IMR-90 (cell line): ENCODE results near the gene ADRA1B. TPM values are rescaled to one million over a fixed set of nuclear protein-coding genes. Genes with fewer than 3 reads are reported as not detected.

Experiments
- ATAC-seq: fragments of 200-7000 bp; cut with Tn5 transposase; 2 replicates; pipeline ENCODE4 v1.9.1; 2020; ENCODE audit warnings: low read depth, mild to moderate bottlenecking, moderate library complexity
- BruUV-seq: library from RNA; stranded (reverse); fragments of 400-500 nt; replicated peaks from 2 replicates; lab custom pipeline; 2021; lab: Mats Ljungman, UMichigan
- CTCF ChIA-PET: fragments of 300-600 bp; formaldehyde crosslinking; extraction: SDS; loops from one replicate; lab custom pipeline; 2021; ENCODE audit warnings: antibody characterized with exemption; lab: Yijun Ruan, JAX
- POLR2A ChIA-PET: fragments of 300-600 bp; sonication (Branson Sonifier 250); formaldehyde crosslinking; loops from one replicate; lab custom pipeline; 2022; ENCODE audit warnings: antibody characterized with exemption; ENCODE audit not compliant: unreplicated experiment; lab: Charles Lee
- DNase-seq: peaks from one replicate; pipeline ENCODE4 v3.0.0; 2013
- H2AFZ ChIP-seq: replicated peaks from 2 replicates; pipeline ENCODE3; 2013; ENCODE audit warnings: low read length, mild to moderate bottlenecking; ENCODE audit not compliant: poor library complexity
- H2AK5ac ChIP-seq: 2 replicates; pipeline ENCODE4 v1.6.1; 2013; ENCODE audit warnings: low read depth, low read length, inconsistent platforms
- H2AK9ac ChIP-seq: replicated peaks from 2 replicates; pipeline ENCODE3; 2013; ENCODE audit warnings: mild to moderate bottlenecking, low read depth, low read length, moderate library complexity; ENCODE audit not compliant: poor library complexity
- H2BK120ac ChIP-seq: 2 replicates; pipeline ENCODE4 v1.6.1; 2013; ENCODE audit warnings: low read depth, low read length, inconsistent platforms
- H2BK15ac ChIP-seq: 3 replicates; pipeline ENCODE4 v1.6.1; 2013; ENCODE audit warnings: low read depth, low read length, inconsistent platforms
- H2BK20ac ChIP-seq: 2 replicates; pipeline ENCODE4 v1.6.1; 2013; ENCODE audit warnings: low read depth, mild to moderate bottlenecking, inconsistent platforms, low read length, moderate library complexity
- H2BK5ac ChIP-seq: 2 replicates; pipeline ENCODE4 v1.6.1; 2013; ENCODE audit warnings: mild to moderate bottlenecking, low read depth, low read length, inconsistent platforms; ENCODE audit not compliant: poor library complexity, severe bottlenecking
- H3K14ac ChIP-seq: replicated peaks from 2 replicates; pipeline ENCODE4 v1.6.1; 2013; ENCODE audit warnings: low read depth, low read length, inconsistent platforms
- H3K18ac ChIP-seq: 2 replicates; pipeline ENCODE4 v1.6.1; 2013; ENCODE audit warnings: low read depth, low read length, control low read depth
- H3K23ac ChIP-seq: 2 replicates; pipeline ENCODE4 v1.6.1; 2013; ENCODE audit warnings: low read depth, low read length, inconsistent platforms
- H3K27ac ChIP-seq: 2 replicates; pipeline ENCODE4 v1.5.1; 2013; ENCODE audit warnings: mild to moderate bottlenecking, control low read depth, low read length; ENCODE audit not compliant: insufficient read depth
- H3K27me3 ChIP-seq: 2 replicates; pipeline ENCODE4 v1.6.1; 2013; ENCODE audit warnings: low read length; ENCODE audit not compliant: control insufficient read depth, insufficient read depth
- H3K36me3 ChIP-seq: 2 replicates; pipeline ENCODE4 v1.6.1; 2013; ENCODE audit warnings: low read length, mixed read lengths; ENCODE audit not compliant: control insufficient read depth, insufficient read depth
- H3K4ac ChIP-seq: 2 replicates; pipeline ENCODE4 v1.6.1; 2013; ENCODE audit warnings: low read depth, low read length, inconsistent platforms
- H3K4me1 ChIP-seq: 2 replicates; pipeline ENCODE4 v1.6.1; 2013; ENCODE audit warnings: low read length, mixed read lengths; ENCODE audit not compliant: control insufficient read depth, insufficient read depth
- H3K4me2 ChIP-seq: 2 replicates; pipeline ENCODE4 v1.6.1; 2013; ENCODE audit warnings: low read depth, mild to moderate bottlenecking, control low read depth, low read length, moderate library complexity
- H3K4me3 ChIP-seq: 2 replicates; pipeline ENCODE4 v1.5.1; 2013; ENCODE audit warnings: low read depth, mild to moderate bottlenecking, control low read depth, low read length, moderate library complexity; ENCODE audit not compliant: insufficient read depth
- H3K56ac ChIP-seq: 2 replicates; pipeline ENCODE4 v1.6.1; 2013; ENCODE audit warnings: low read length, inconsistent platforms; ENCODE audit not compliant: insufficient read depth; ENCODE audit errors: extremely low read depth
- H3K79me1 ChIP-seq, 2 experiments: 2 replicates each; pipeline ENCODE4 v1.6.1; 2013; ENCODE audit warnings: low read length in 2 of 2, inconsistent platforms in 1 of 2, low read depth in 1 of 2
- H3K9ac ChIP-seq: 2 replicates; pipeline ENCODE4 v1.6.1; 2013; ENCODE audit warnings: low read depth, low read length, control low read depth
- H3K9me1 ChIP-seq: 2 replicates; pipeline ENCODE4 v1.6.1; 2013; ENCODE audit warnings: low read length, inconsistent platforms; ENCODE audit not compliant: insufficient read depth
- H3K9me3 ChIP-seq: 2 replicates; pipeline ENCODE4 v1.6.1; 2013; ENCODE audit warnings: low read length; ENCODE audit not compliant: control insufficient read depth, insufficient read depth
- H4K20me1 ChIP-seq: 2 replicates; pipeline ENCODE4 v1.6.1; 2013; ENCODE audit warnings: low read length, inconsistent platforms; ENCODE audit not compliant: insufficient read depth
- H4K5ac ChIP-seq: 2 replicates; pipeline ENCODE4 v1.6.1; 2013; ENCODE audit warnings: mild to moderate bottlenecking, low read depth, low read length, control low read depth
- H4K8ac ChIP-seq, 2 experiments: 2 replicates each; pipeline ENCODE4 v1.6.1; 2013; ENCODE audit warnings: low read depth in 2 of 2, low read length in 2 of 2, control low read depth in 1 of 2, inconsistent platforms in 1 of 2
- H4K91ac ChIP-seq: 2 replicates; pipeline ENCODE4 v1.6.1; 2013; ENCODE audit warnings: low read depth, low read length, inconsistent platforms; ENCODE audit not compliant: insufficient read depth
- BHLHE40 ChIP-seq: fragments of 150-350 bp; IDR thresholded peaks from 2 replicates; pipeline ENCODE4 v1.6.1; 2016; ENCODE audit warnings: mild to moderate bottlenecking, low read depth, low read length
- CTCF ChIP-seq: conservative IDR thresholded peaks from 2 replicates; pipeline ENCODE4 v1.5.1; 2012; ENCODE audit warnings: mild to moderate bottlenecking, low read depth, low read length, improper control_type of control experiment
- MXI1 ChIP-seq: IDR thresholded peaks from 2 replicates; pipeline ENCODE4 v1.6.1; 2012; ENCODE audit warnings: low read depth, mild to moderate bottlenecking, low read length, moderate library complexity, borderline replicate concordance
- NFE2L2 ChIP-seq: fragments of 150-350 bp; IDR thresholded peaks from 2 replicates; pipeline ENCODE4 v1.6.1; 2016; ENCODE audit warnings: low read depth, mild to moderate bottlenecking, low read length
- POLR2A ChIP-seq: IDR thresholded peaks from 2 replicates; pipeline ENCODE4 v1.6.1; 2012; ENCODE audit warnings: mild to moderate bottlenecking, low read depth, low read length
- SMC3 ChIP-seq: fragments of 150-350 bp; IDR thresholded peaks from 2 replicates; pipeline ENCODE4 v1.6.1; 2016; ENCODE audit warnings: low read depth, mild to moderate bottlenecking, antibody characterized with exemption, low read length, moderate library complexity
- WGBS, 2 experiments: methylation state at CpG; one replicate each; pipeline versions ENCODE4 v1.1.5 to v1.1.7; 2013; ENCODE audit warnings: missing lambda C conversion rate in 2 of 2; ENCODE audit not compliant: insufficient read length in 1 of 2; ENCODE audit errors: extremely low coverage in 2 of 2; 5-methylcytosine and 5-hydroxymethylcytosine counted together
- dilution Hi-C: fragments of 300-500 bp; cut with HindIII; formaldehyde crosslinking; loops from one replicate; pipeline ENCODE4 v1.14.3; 2018; ENCODE audit warnings: low sequenced_read_pairs; ENCODE audit not compliant: unreplicated experiment
- in situ Hi-C: fragments of 300-500 bp; cut with MboI; formaldehyde crosslinking; loops from 3 replicates; pipeline ENCODE4 v1.14.3; 2019; ENCODE audit warnings: low sequenced_read_pairs, inconsistent platforms, mixed read lengths
- intact Hi-C: fragments of 100-400 bp; cut with micrococcal nuclease; formaldehyde crosslinking; loops from 2 replicates; pipeline ENCODE4 v1.10.0; 2022
- polyA plus RNA-seq, 3 experiments: library from polyadenylated mRNA; depleted of rRNA; stranded (reverse); fragments of >200 nt; gene quantifications; 2 replicates each; pipeline ENCODE4 v1.2.3, GENCODE V29; 2012; ENCODE audit warnings: low replicate concordance in 1 of 3
- total RNA-seq: library from RNA; depleted of rRNA; stranded (reverse); fragments of >200 nt; gene quantifications from 2 replicates; pipeline ENCODE4 v1.2.3, GENCODE V29; 2012
- TF ChIP-seq, protein P1 (sequence below): fragments of 150-350 bp; IDR thresholded peaks from 2 replicates; pipeline ENCODE4 v1.6.1; 2017; ENCODE audit warnings: mild to moderate bottlenecking, antibody characterized with exemption, low read length, low read depth

Gene ADRA1B
- total and polyA plus RNA-seq, 2 of the 4 experiments (the other 2 are of a cell fraction): 0.18 to 1.5 TPM

GRCh38 chr5:159928122-159928909 is 12.0 kb downstream of the ADRA1B start (continued):
- no peak for TF ChIP-seq CTCF

DNA sequence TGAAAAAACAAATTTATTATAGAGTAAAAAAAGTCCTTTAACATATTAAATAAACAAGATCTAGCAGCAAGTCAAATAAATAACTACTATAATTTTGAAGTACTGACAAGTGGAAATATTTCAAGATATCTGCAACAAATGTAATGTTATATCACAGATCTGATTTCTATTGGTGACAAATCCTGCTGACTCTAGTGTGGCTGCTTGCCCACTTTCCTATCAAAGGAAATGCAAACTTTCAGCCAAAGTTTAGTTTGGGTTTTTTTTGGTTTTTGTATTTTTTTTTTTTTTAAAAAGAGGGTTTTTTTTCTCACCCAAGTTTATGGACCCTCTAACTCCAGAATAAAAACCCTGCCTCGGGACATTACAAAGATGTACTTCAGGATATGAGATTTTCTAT is 12.9 kb downstream of the ADRA1B start:
- ChIA-PET CTCF (no interaction called here), POLR2A (no interaction called here)
- Histone ChIP-seq H2AFZ (no peak overlapping the region), H3K27me3 (no peaks in the 10 kb centered on the region), H3K4me2 (no peak overlapping the region), H4K5ac (no peak overlapping the region), H2BK5ac (no peak overlapping the region), H3K56ac (no peak overlapping the region; the same call in 1 of the 2 replicates), H2AK5ac (no peak overlapping the region), H4K91ac (no peak overlapping the region), H3K9me1 (no peaks in the 10 kb centered on the region; the same call in 1 of the 2 replicates), H3K14ac (no peak overlapping the region), H2AK9ac (no peak overlapping the region), H3K4ac (no peak overlapping the region), H3K9ac (no peak overlapping the region), H3K4me1 (peaks cover 6% of the 10 kb centered on the region; the same call in 1 of the 2 replicates), H3K4me3 (no peak overlapping the region), H3K79me1 (no peaks in the 10 kb centered on the region), H2BK15ac (no peak overlapping the region), H3K36me3 (no peaks in the 10 kb centered on the region), H3K18ac (no peak overlapping the region), H2BK20ac (no peak overlapping the region), H3K9me3 (no peaks in the 10 kb centered on the region), H3K23ac (no peak overlapping the region), H4K8ac (0 out of 4 replicates have a peak overlapping the region, but pooled peaks of 1 of the 2 experiments have one; percentile 13), H4K20me1 (no peaks in the 10 kb centered on the region), H2BK120ac (no peak overlapping the region), H3K27ac (no peak overlapping the region)
- dilution Hi-C loops (no loop called here), in situ Hi-C loops (no loop called here), intact Hi-C loops (no loop called here)
- ATAC-seq (no peak), DNase-seq (no peak)
- no CpG with 5 or more reads among the region's 1 CpG for WGBS, 2 experiments
- BruUV-seq: no TSS peak
- TF ChIP-seq BHLHE40: no peak
- no peak for TF ChIP-seq POLR2A
- TF ChIP-seq SMC3: no peak
- no peak for TF ChIP-seq NFE2L2
- TF ChIP-seq, protein P1, sequence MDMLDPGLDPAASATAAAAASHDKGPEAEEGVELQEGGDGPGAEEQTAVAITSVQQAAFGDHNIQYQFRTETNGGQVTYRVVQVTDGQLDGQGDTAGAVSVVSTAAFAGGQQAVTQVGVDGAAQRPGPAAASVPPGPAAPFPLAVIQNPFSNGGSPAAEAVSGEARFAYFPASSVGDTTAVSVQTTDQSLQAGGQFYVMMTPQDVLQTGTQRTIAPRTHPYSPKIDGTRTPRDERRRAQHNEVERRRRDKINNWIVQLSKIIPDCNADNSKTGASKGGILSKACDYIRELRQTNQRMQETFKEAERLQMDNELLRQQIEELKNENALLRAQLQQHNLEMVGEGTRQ: no peak
- no peak for TF ChIP-seq MXI1
- TF ChIP-seq CTCF: no peak
